ENCODE data around the gene MRPS6.

- no peak for TF ChIP-seq JUND (IDR thresholded peaks at IDR 0.05)
- TF ChIP-seq, protein P1, sequence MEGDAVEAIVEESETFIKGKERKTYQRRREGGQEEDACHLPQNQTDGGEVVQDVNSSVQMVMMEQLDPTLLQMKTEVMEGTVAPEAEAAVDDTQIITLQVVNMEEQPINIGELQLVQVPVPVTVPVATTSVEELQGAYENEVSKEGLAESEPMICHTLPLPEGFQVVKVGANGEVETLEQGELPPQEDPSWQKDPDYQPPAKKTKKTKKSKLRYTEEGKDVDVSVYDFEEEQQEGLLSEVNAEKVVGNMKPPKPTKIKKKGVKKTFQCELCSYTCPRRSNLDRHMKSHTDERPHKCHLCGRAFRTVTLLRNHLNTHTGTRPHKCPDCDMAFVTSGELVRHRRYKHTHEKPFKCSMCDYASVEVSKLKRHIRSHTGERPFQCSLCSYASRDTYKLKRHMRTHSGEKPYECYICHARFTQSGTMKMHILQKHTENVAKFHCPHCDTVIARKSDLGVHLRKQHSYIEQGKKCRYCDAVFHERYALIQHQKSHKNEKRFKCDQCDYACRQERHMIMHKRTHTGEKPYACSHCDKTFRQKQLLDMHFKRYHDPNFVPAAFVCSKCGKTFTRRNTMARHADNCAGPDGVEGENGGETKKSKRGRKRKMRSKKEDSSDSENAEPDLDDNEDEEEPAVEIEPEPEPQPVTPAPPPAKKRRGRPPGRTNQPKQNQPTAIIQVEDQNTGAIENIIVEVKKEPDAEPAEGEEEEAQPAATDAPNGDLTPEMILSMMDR (IDR thresholded peaks at IDR 0.05; ENCODE audit: low read depth, low read length, missing input control), result no peak
- TF ChIP-seq REST (IDR thresholded peaks at IDR 0.05), result no peak
- TF ChIP-seq YY1 (IDR thresholded peaks at IDR 0.05), result no peak
- no peak for TF ChIP-seq SP1 (IDR thresholded peaks at IDR 0.05)
- TF ChIP-seq TAF1 (conservative IDR thresholded peaks at IDR 0.05), result no peak
- TF ChIP-seq HNF4A (conservative IDR thresholded peaks at IDR 0.05), result no peak
- no peak for TF ChIP-seq ATF3 (IDR thresholded peaks at IDR 0.05)
- no peak for TF ChIP-seq ZBTB33 (IDR thresholded peaks at IDR 0.05)
Measured at GRCh38 chr21:34075091-34075425, 1.7 kb downstream of the MRPS6 start.

Data from liver (tissue), 3 donors.